Adrenal gland (tissue), 5 donors: ENCODE results near the gene ALPK3.

ENCODE experiments used
- POLR2A ChIP-seq, 2 donors: fragments of 450-650 bp; IDR thresholded peaks; one replicate each; pipeline ENCODE4 v1.6.1; 2017; ENCODE audit warnings: antibody characterized with exemption in 2 of 2, mild to moderate bottlenecking in 2 of 2, moderate library complexity in 1 of 2
- TF ChIP-seq, protein P1 (sequence below), 6 experiments: fragments of 450-650 bp in 4 of 6; fragments of 200-600 bp in 2 of 6; sonication (generic) in 1 of 6; IDR thresholded peaks; 1 replicate in 5 of 6; 2 replicates in 1 of 6; pipeline versions ENCODE4 v1.5.1 to v1.8.0; 2016 to 2021; ENCODE audit warnings: antibody characterized with exemption in 6 of 6, mild to moderate bottlenecking in 2 of 6, moderate library complexity in 1 of 6
- donor health status: DM: no; HTN: no; CAD: no.

DNA sequence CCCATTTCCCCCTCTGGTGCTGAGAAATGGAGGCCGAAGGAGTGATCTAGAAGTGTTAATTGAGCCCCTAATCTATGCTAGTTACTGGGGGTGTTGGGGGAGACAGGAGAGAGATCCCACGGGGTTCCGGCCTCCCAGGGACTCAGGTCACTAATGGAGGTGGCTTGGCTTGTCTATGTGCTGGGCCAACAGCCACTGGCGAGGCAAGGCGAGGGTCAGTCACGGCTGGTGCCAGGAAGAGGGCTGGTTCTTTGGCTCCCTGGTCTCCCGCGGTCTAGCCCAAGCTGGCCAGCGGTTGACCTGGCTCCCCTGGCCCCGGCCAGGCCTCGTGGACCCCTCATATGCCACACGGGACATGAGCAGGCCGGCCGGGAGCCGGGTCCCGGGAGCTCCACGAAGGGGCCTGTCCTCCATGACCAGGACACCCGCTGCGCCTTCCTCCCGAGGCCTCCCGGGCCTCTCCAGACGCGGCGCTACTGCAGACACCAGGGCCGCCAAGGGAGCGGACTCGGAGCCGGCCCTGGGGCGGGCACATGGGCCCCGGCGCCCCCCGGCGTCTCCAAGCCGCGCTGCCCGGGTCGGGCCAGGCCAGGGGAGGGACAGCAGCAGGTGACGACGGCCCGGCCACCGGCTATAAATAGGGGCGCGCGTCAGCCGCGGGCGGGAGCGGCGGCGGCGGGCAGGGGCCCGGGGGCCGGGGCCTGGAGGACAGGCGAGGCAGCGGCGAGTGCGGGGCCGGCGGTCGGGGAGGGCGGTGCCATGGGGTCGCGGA, at the start of gene ALPK3:
- TF ChIP-seq, protein P1, sequence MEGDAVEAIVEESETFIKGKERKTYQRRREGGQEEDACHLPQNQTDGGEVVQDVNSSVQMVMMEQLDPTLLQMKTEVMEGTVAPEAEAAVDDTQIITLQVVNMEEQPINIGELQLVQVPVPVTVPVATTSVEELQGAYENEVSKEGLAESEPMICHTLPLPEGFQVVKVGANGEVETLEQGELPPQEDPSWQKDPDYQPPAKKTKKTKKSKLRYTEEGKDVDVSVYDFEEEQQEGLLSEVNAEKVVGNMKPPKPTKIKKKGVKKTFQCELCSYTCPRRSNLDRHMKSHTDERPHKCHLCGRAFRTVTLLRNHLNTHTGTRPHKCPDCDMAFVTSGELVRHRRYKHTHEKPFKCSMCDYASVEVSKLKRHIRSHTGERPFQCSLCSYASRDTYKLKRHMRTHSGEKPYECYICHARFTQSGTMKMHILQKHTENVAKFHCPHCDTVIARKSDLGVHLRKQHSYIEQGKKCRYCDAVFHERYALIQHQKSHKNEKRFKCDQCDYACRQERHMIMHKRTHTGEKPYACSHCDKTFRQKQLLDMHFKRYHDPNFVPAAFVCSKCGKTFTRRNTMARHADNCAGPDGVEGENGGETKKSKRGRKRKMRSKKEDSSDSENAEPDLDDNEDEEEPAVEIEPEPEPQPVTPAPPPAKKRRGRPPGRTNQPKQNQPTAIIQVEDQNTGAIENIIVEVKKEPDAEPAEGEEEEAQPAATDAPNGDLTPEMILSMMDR (IDR thresholded peaks at IDR 0.05), result no peak
- TF ChIP-seq POLR2A (IDR thresholded peaks at IDR 0.05), result peak; percentile 29 to 37
